Measurements from ENCODE around the gene OGA.

OGA gene

DNA sequence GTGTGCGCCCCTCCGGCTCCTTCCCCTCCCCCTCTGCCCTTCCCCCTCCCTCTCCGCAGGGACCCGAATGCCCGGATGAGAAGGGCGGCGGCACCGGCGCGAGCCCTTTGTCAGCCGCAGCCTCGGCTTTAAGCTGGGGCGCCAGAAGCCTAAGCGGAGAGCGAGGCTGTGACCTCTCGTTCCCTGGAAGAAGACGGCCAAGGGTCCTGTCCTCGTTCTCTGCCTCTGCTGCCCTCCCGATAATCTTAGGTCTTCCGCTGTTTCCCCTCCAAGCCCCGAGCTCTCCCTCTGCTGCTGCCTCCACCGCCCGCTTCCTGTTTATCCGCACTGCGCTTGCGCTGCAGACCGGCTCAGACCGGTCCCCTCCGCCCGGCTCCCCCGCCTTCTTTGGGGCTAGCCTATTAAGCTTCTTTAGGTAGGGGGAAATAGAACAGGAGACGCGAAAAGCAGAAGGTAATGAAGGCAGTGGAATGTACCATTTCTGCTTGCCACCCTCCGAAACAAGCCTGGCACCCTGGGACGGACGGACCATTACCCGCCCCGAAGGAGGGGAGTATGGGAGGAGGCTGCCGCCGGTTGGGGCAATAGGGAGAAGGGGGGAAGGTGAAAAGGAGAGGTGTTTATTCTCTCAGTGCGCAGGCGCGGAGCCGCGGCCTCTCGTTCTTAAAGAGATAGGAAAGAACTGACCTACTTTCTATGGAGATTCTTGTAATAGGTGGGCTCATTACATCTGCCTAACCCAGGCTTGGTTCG, at the start of gene OGA:
OGA (minus strand) TSS at position 326 of the 753 bp plus-strand sequence. CDS start 422 bp downstream, outside the sequence.
- DNase-seq, result peak; percentile 98

DNA sequence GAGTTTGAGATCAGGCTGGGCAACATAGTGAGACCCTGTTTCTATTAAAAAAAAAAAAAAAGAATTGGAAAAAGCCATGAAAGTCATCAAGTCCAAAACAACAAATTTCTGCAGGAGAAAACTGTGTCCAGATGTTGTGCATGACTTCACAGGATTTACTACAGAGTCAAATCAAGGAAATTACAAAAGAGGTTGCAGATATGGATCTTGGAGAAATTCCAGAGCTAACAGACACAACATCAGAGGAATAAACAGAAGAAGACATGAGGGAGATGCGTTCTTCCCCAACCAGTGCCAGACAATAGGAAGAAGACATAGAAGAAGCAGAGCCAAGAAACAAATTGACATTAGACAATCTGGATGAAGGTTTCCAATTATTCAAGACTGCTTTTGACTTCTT, 49.7 kb upstream of the OGA start:
- no peak for DNase-seq

DNA sequence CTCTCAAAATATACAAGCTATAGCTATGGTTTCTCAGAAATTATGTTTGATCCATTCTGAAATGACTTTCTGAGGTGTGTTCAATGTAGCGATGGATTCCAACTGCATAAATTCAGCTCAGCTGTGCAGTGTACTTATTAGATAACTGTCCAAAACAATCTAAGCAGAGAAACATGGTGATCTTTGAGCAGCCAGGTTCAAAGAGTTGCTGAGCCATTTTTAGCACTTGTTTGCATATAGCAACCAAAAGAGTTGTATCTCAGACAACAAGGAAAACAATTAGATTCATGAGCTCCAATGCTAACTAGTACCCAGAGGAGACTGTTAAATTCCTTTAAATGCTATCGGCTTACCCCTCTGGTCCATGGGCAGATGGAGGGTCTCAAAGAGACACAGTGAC, 41.3 kb upstream of the OGA start:
- DNase-seq, result no peak

DNA sequence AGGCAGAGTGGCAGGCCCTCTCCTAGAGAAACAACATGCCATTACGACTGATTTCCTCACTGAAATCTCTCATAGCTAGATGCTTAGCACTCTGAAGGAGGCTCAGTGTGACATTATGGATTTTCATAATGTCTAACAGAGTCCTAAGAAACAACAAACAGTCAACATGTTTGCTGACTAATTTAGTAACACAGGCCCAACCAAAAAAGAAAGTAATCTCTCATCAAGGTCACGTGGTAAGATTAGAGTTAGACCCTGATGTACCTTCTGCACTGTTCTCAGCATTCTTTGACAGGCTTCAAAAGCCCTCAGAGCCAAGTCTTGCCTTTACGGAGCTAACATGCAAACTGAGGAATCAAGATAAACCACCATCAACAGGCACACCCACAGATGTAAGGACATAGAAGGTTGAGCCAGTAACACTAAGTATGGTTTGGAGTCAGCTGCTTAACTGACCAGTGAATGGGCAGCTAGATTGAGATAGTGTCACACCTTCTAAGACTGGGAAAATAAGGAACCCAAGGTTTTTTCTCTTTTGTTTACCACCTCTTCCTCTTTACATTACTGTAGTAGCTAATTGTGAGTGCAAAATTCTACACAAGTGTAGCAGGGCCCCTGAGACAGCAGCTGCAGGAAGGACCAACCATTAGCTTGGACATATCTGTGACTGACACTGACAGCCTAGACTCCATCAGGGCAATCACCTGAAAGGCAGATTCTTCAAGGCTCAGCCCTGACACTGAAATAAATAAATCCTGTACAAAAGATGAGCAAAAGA, 40.7 kb upstream of the OGA start:
- DNase-seq, result no peak

DNA sequence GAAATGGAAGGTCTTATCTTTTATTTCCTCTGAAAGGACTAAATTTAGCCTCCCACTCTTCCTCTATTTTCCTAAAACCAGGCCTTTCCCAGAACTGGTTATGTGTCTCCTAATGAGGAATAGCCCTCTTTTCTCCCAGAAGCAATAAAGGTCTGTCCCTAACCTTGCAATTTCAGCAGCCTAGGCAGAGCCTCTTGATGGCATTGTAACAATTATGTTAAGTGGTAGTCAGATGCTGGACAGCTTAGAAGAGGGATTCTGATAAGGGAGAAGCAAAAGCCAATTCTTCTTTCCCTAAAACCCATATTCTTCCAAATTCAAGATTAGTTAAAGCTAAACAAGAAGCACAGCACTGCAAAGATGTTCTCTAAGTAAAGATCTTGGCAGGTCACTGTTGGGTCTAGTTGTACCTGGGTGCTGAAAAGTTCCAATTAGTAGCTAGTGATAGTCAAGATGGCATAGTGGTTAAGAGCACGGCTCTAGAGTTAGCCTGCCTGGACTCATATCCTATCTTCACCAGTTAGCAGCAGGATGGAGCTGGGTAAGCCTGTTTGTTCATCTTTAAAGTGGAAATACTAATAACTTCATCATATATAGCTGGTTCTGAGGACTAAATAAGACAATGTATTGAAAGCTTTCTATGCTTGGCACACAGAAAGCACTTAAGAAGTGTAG, 39.7 kb upstream of the OGA start:
- DNase-seq, result no peak

DNA sequence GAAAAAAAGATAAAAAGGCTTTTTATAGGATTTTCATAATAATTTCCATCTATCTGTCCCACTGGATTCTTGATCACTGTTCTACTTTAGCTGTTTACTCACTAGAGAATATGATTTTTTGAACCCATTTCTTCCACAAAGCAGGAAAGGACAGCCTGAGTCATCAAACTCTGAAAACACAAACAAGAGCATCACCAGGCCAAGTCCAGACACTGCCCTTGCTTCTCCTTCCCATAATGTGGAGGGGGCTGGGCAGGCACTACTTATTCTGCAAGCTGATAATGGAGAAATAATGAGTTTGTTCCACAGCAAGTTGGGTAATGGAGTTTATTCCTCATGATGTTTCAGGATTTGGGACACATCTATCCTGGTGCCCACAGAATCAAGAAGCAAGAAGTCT, 38.4 kb upstream of the OGA start:
- DNase-seq, result no peak

DNA sequence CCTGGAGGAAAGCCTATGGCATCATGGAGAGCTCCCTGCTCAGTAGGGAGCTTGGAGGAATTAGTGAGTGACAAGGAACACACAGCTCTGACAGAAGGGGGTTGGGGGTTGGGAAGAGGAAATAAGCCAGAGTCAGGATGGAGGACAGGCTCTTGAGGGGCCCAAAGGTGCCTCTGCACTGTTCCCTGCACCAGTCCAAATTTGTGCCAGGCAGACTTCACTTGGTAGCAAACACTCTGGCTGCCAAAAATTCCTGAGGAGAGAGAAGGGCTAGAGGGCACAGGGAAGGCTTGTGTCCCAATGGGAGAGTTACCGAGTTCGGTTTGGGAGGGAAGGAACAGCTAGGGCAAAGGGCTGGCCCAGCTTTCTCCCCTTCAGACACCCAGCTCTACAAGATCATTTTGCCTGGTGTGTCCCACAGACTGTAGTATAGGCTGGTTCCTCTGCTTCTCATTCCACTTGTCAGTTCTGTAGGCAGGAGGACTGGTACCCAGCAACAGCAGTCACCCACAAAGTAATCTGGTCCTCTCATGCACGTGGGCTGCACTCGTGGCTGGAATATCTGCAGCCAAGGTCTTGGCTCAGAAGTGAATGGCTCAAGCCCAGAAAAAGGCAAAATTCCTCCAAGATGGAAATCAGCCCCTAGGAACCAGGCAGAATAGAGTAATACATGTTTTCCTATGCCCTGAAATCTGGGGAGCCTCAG, 33.3 kb upstream of the OGA start:
- DNase-seq, result no peak

DNA sequence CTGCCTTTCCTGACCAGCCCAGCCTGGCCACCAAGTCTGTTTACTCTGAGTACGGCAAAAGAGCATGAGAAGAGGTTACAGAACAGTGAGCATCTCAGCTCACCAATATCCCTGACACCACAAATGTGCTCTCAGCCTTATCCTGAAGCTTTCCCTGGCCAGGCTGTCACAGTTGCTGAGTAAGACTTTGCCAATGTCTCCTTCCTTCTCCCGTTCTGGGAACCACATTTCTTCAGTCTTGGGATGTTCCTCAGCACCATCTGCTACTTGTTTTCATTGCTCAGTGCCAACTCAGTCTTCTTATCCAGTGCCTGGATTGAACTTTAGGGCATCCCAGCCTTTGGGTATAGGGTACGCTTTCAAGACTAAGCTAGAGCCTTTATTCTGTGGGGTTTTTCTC, 32.5 kb upstream of the OGA start:
- no peak for DNase-seq

DNA sequence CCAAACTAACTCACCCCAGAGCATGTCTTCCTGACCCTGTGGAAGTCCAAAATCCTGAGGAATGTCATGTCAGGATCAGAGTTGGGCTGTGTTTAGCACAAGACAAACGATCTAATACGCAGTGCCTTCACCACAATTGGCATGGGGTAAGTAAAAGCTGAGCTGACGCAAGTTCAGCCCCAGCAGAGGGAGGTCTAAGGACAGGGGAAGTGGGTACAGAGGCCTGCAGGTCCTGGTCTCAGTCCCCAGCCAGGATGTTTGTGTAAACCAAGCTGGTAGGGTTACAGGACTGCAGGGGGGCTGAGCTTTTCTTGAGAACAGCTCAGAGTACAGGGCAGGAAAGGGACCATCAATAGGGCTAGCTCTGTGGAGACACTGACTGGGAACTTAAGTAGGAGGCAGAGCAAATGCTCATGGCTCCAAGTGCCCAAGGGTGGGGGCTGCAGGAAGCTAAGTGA, 30.7 kb upstream of the OGA start:
- DNase-seq, result no peak

DNA sequence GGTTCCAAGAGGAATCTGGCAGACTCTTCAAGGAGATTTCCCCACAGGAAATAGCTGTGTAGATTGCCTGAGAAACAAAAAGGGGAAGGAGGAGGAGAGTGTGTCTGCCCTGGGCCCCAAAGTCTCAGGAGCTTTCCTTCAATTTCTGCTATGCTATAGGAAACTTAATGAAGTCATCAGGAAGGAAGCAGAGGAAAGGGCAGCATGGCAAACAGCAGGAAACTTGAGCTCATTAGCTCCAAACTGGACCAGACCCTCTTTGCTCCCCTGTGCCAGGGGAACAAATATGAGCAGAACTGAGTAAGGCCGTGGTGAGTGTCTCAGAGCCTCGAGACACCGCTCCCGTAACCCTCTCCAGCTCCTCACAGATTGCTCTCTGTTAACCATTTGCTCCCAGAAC, 30.2 kb upstream of the OGA start:
- DNase-seq, result no peak

DNA sequence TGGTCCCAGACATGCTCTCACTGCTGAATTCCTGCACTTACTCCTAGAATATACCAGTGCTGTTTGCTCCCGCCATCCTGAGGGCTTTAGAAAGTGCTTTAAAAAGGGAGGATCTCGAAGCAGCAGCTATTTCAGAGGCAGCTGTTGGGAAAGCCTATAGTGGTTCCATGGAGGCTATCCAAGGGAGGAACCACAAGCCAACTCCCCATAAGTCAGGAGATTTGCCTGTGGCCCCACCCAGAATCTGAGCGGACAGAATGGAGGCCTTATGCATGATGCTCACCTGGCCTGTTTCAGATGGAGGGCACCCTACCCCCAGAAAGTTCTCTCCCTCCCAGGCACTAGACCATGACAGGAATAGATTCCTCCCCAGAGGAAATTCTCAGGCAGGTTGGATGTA, 27.6 kb upstream of the OGA start:
- peak; percentile 82 for DNase-seq

DNA sequence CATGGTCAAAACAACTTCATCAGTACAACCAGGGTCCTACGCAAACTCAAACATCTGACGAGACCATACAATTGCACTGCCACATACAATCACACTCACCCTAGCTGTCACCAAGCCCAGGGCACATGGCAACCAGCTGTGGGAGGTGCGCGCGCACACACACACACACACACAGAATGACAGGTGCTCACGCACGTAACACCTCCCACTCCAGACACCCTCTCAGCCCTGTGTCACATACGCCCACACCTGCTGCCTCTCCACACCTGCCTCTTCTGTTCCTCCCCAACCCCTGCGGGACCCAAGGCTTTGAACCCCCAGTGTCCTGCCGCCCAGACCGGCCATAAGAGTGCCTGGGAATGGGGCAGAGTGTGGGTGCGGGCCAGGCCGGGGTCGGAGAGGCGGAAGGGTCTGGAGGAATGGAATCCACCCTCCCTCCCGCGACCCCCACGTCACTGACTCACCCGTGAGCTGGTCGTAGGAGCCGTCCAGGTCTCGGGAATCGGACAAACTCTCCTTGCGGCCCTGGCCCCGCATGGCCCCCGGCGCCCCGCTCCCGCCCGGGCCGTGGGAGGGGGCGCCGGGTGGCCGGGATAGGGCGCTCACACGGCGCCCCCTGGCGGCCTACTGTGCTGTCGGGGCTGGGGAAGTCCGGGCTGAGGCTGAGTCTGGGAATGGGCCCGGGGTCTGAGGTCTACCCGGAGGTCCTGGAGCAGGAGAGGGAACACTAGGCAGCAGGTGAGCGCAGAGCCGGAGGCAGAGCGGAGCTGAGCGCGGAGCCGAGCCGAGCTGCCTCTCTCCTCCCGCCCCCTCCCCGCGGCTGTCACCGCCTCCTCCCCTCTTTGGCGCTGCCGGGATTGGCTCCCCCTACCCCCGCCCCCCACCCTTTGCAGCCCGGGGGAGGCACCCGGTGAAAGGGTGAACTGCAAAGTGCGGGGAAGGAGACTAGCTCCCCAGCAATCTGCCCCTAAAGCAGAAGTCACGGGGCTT, 25.1 kb upstream of the OGA start, which contains the start of gene KCNIP2:
KCNIP2 (minus strand) TSS at position 769 of the 990 bp plus-strand sequence; CDS start at position 537, 232 bp downstream.
- DNase-seq, result no peak

DNA sequence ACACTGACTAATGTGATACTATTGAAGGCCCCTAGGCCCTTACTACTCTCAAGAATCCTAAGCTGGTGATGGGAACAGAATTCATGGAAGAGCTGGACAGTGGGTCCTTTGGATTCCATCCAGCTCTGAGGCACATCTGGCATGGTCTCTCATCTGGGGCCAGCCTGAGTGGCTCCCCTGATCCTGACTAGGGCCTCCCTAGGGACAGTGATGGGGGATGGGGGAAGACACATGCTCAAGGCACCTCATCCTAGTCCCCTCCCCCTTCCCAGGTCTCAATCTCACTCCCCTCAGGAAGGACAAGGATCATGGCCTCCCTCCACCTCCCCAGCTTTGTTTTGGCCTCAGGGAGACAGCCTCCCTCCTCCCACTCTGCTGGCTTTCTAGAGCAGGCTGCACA, 23.6 kb upstream of the OGA start:
- no peak for DNase-seq

DNA sequence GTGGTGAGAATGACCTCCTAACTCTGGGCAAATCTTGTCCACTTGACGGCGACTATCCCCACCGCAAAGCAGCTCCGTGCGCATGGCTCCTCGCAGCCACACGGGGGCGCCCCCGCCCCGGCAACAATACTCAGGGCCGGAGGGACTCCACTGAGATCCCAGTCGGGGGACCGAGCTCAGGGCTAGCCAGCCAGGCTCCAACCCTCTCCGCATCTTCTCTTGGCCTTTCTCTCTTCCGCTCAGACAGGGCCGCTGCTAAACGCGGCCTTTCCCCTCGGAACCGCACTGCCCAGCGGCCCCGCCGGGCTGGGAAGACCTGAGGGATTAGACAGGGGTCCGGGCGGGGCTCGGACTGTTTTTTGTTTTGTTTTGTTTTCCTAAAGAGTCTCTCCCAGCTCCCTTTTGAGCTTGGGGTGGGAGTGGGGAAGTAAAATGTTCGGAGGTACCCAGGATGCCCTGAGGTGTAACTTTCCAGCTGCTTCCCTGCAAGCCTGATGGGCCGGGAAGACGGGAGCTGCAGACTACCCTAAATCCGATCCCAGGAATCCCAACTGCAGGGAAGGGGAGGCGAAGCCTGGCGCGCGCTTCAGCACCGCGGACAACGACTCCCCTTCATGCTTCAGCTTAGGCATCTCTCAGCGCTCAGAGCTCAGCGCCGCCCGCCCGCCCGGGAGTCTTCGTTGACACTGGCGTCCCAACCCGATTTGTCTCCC, 22.7 kb upstream of the OGA start:
- DNase-seq, result peak; percentile 58

DNA sequence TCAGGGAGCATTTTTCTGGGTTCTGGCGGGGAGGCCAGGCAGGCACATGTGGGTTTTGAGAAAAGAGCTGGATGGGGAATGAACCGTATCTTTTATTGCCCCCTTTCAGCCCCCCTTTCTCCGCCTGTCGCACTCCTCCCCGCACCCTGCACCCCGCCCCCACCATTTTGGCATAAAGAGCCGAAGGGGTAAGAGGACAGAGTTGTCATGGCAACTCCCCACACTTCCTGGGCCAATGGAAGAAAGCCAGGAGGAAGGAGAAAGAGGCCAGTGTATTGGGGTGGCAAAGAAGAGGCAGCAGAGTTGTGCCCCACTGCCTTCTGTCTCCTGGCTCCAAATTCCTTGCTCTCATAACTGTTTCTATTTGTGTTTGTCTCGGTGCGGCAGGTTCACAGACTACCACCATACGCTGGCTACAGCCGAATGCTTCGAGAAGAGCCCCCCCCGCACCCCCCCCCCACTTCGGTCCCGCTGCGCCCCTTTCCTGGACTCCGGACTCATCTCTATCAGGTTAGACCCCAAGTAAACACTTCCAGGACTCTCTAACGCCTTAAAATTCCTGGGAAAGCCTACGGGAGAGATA, 21.9 kb upstream of the OGA start:
- peak; percentile 37 for DNase-seq

DNA sequence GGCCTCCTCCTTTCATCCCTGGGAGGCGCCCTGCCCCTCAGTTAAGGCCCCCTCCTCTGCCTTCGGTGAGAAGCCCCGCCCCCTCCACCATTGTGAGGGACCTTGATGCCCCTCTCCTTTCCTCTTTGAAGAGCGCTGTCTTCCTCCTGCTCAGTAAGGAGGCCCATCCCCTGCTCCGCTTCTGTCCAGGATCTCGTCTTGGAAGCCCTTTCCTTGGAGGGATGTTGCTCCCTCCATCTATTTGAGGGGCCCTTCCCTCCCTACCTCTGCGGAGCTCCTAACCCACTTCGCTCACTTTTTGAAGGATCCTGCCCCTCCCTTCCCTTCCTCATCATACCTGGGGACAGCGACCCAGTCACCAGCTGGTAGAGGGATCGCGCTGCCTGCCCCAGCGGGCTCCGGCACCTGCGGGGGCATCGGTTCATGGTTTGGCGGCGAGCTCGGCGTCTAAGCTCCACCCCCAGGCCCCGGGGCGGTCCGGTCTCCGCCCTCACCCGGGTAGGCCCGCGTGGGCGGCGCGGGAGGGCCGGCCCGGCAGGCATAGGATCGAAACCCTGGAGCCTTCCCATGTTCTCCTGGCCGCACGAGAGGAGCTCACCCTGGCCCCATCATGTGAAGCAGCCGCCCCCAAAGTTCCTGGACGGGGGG, 21.3 kb upstream of the OGA start:
- DNase-seq, result peak; percentile 30

DNA sequence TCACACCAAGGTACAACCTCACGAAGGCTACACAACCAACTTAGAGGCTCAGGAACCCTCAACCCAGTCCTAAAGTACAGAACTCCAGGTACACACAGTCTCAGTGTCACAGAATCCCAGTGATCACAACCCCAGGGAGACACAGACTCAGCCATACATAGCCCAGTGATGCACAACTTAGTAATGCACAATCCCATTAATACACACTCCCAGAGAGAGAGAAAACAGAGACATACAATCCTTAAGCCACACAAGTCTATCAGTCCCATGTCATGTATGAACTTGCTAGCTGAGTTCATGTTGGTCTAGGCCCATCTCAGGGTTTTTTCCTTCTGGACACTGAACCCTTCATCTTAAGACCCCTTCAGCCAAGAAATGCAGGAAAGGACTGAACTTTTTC, 20.8 kb upstream of the OGA start:
- no peak for DNase-seq

DNA sequence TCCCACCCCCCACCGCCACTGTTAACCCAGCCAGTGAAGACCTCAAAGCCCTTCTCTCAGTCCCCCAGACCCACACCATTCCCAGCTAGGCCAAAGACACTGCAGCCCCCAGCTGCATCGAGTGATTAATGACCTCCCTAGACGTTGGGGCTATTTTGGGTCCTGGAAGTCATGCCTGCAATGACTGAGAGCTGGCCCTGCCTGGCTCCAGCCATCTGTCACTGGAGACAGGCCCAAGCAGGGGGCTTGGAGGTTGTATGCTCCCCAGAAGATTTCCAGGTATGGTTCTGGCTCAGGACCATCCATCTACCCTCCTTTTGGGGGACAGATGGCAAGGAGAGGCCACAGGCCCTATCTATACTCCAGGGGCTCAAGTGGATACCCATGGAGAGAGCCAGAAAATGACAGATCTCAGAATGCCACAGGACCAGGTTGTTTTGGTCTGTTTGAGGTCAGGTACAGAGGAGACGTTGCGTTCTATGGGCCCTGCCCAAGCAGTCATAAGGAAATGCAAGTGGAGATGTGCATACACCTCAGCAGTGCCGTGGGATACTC, 20.2 kb upstream of the OGA start:
- no peak for DNase-seq

DNA sequence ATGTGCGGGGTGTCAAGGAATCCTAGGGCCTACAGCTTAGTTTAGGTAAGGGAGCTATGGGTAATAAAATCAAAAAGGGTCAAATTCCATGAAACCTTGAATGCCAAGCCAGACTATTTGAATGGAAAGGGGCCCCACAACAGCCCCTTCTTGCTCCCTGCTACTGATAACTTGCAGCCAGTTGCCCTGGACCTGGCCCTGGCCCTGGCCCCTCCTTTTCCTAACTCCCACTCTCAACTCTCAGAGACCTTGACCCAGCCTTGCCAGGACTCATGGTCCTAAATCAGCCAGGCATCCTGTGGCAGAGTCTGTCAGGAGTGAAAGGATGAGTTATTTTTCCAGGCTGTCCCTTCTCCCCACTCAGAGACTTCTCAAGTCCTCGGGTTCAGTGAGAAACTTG, 19.5 kb upstream of the OGA start:
- DNase-seq, result no peak

DNA sequence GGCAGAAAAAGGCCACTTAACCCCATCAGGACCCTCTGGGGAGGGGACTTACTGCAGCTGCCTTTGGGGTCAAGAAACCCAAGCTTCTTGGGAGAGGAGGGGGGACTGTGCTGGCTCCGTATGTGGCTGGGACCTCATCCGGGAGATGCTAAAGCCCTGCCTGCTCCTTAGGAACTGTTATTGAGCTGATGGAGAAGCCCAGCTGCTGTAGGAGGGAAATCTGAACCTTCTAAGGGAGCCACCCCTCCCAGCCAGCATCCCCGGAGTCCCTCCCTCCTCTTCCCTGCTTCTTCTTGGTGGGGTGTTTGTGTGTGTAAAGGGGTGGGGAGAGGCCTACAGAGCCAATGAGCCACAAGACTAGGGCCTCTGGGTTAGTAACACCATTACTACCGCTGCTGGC, 17.1 kb upstream of the OGA start:
- peak; percentile 10 for DNase-seq

All from NCI-H2171 treated with DMSO at 0.1 percent for 48 hours (cell line).